A549 (cell line): ENCODE measurements around the gene FOXO6. TPM values are rescaled to one million over a fixed set of nuclear protein-coding genes. Genes with fewer than 3 reads are reported as not detected.

Source experiments
- ATAC-seq, 2 experiments: fragments of 200-7000 bp in 1 of 2; fragments of >200 bp in 1 of 2; cut with Nextera tagmentation in 1 of 2; cut with Tn5 transposase in 1 of 2; 3 replicates each; pipeline versions ENCODE4 v1.8.0 to v1.9.1; 2018 to 2020; ENCODE audit warnings: mild to moderate bottlenecking in 1 of 2, moderate library complexity in 1 of 2
- CTCF ChIA-PET: fragments of 300-600 bp; sonication (Branson Sonifier 250); formaldehyde crosslinking; extraction: SDS; loops from one replicate; lab custom pipeline; 2021; ENCODE audit warnings: antibody characterized with exemption, inconsistent platforms; lab: Yijun Ruan, JAX
- POLR2A ChIA-PET: fragments of 350-600 bp; formaldehyde crosslinking; extraction: SDS; loops from one replicate; lab custom pipeline; 2021; ENCODE audit warnings: antibody characterized with exemption, inconsistent platforms; lab: Yijun Ruan, JAX
- DNase-seq, 2 experiments: peaks; one replicate each; pipeline versions ENCODE4 v3.0.0 to v3.0.0-alpha.2; 2011 to 2016; ENCODE audit warnings: low read depth in 1 of 2, low spot score in 1 of 2
- FAIRE-seq: peaks from 2 replicates; lab custom pipeline; 2011; peaks lifted over from hg19 to GRCh38; lab: Jason Lieb, UNC
- H3K27ac ChIP-seq, 2 experiments: fragments of >200 bp; sonication (Bioruptor Twin); formaldehyde crosslinking; 3 replicates each; pipeline ENCODE4 v1.5.1; 2016 to 2017
- H3K4me1 ChIP-seq: fragments of >200 bp; sonication (Bioruptor Twin); formaldehyde crosslinking; 3 replicates; pipeline ENCODE4 v1.6.1; 2016
- H3K4me2 ChIP-seq: fragments of >200 bp; sonication (Bioruptor Twin); formaldehyde crosslinking; 3 replicates; pipeline ENCODE4 v1.6.1; 2016
- H3K4me3 ChIP-seq: fragments of >200 bp; sonication (Bioruptor Twin); formaldehyde crosslinking; 3 replicates; pipeline ENCODE4 v1.5.1; 2016
- H3K9me3 ChIP-seq: fragments of >200 bp; sonication (Bioruptor Twin); formaldehyde crosslinking; 3 replicates; pipeline ENCODE4 v1.6.1; 2016
- CBX2 ChIP-seq: fragments of 200-600 bp; sonication (generic); IDR thresholded peaks from 2 replicates; pipeline ENCODE4 v1.6.1; 2016; ENCODE audit warnings: low read depth, mild to moderate bottlenecking, borderline replicate concordance
- CBX8 ChIP-seq: fragments of 200-600 bp; sonication (generic); IDR thresholded peaks from 2 replicates; pipeline ENCODE4 v1.6.1; 2016
- CHD2 ChIP-seq: fragments of 150-350 bp; IDR thresholded peaks from 2 replicates; pipeline ENCODE4 v1.6.1; 2014; ENCODE audit warnings: low read length; ENCODE audit not compliant: partially characterized antibody
- EHF ChIP-seq: fragments of 250-450 bp; sonication (Bioruptor Pico); IDR thresholded peaks from 2 replicates; pipeline ENCODE4 v1.5.0; 2020; ENCODE audit warnings: mild to moderate bottlenecking
- GATA3 ChIP-seq: IDR thresholded peaks from 2 replicates; pipeline ENCODE4 v1.6.1; 2012; ENCODE audit warnings: borderline replicate concordance
- HDAC2 ChIP-seq: fragments of 200-600 bp; sonication (generic); IDR thresholded peaks from 2 replicates; pipeline ENCODE4 v1.6.1; 2016
- HMGXB4 ChIP-seq: fragments of 250-450 bp; sonication (Bioruptor Pico); IDR thresholded peaks from 2 replicates; pipeline ENCODE4 v1.5.0; 2021; ENCODE audit warnings: mild to moderate bottlenecking, moderate library complexity, borderline replicate concordance
- HOXB5 ChIP-seq: fragments of 250-450 bp; sonication (Bioruptor Pico); IDR thresholded peaks from 2 replicates; pipeline ENCODE4 v1.5.0; 2020; ENCODE audit warnings: mild to moderate bottlenecking, moderate library complexity
- JUN ChIP-seq, 2 experiments: fragments of >200 bp; sonication (Bioruptor Twin); formaldehyde crosslinking; IDR thresholded peaks; 2 replicates in 1 of 2; 3 replicates in 1 of 2; pipeline ENCODE4 v1.6.1; 2016 to 2017
- KDM5A ChIP-seq: fragments of 200-600 bp; sonication (generic); IDR thresholded peaks from 2 replicates; pipeline ENCODE4 v1.6.1; 2016; ENCODE audit warnings: antibody characterized with exemption, mild to moderate bottlenecking
- MAZ ChIP-seq: fragments of 150-350 bp; IDR thresholded peaks from 2 replicates; pipeline ENCODE4 v1.6.1; 2014; ENCODE audit warnings: antibody characterized with exemption, low read depth, low read length, borderline replicate concordance
- NPAS2 ChIP-seq: fragments of 250-450 bp; sonication (Bioruptor Pico); IDR thresholded peaks from 2 replicates; pipeline ENCODE4 v1.8.0; 2022; ENCODE audit warnings: mild to moderate bottlenecking, moderate library complexity, borderline replicate concordance
- PBX3 ChIP-seq: IDR thresholded peaks from 2 replicates; pipeline ENCODE4 v1.6.1; 2012
- PHF8 ChIP-seq: fragments of 200-600 bp; sonication (generic); IDR thresholded peaks from 2 replicates; pipeline ENCODE4 v1.6.1; 2016; ENCODE audit warnings: low read depth, mild to moderate bottlenecking, antibody characterized with exemption, moderate library complexity, borderline replicate concordance
- POLR2AphosphoS2 ChIP-seq: conservative IDR thresholded peaks from 2 replicates; pipeline ENCODE4 v1.6.1; 2012; ENCODE audit warnings: low read length, improper control_type of control experiment, inconsistent platforms
- RCOR1 ChIP-seq: fragments of 150-350 bp; IDR thresholded peaks from 2 replicates; pipeline ENCODE4 v1.6.1; 2014; ENCODE audit warnings: antibody characterized with exemption, low read length, low read depth
- RNF2 ChIP-seq: fragments of 200-600 bp; sonication (generic); IDR thresholded peaks from 2 replicates; pipeline ENCODE4 v1.6.1; 2016; ENCODE audit warnings: low read depth, mild to moderate bottlenecking, antibody characterized with exemption, moderate library complexity, borderline replicate concordance
- SMC3 ChIP-seq: fragments of >200 bp; sonication (Bioruptor Twin); formaldehyde crosslinking; IDR thresholded peaks from 3 replicates; pipeline ENCODE4 v1.6.1; 2018; ENCODE audit warnings: inconsistent platforms
- SREBF2 ChIP-seq: fragments of 450-650 bp; IDR thresholded peaks from 2 replicates; pipeline ENCODE4 v1.6.1; 2014; ENCODE audit warnings: mild to moderate bottlenecking, moderate library complexity
- TFCP2L1 ChIP-seq: fragments of 250-450 bp; sonication (Bioruptor Pico); IDR thresholded peaks from 2 replicates; pipeline ENCODE4 v1.5.0; 2021; ENCODE audit warnings: mild to moderate bottlenecking
- USF2 ChIP-seq: fragments of 450-650 bp; IDR thresholded peaks from 2 replicates; pipeline ENCODE4 v1.6.1; 2014; ENCODE audit warnings: antibody characterized with exemption
- ZNF302 ChIP-seq: fragments of 250-450 bp; sonication (Bioruptor Pico); IDR thresholded peaks from 2 replicates; pipeline ENCODE4 v1.9.0; 2021; ENCODE audit warnings: inconsistent platforms, mild to moderate bottlenecking, moderate library complexity
- WGBS: methylation state at CpG from one replicate; pipeline ENCODE4 v1.1.6; 2017; ENCODE audit errors: missing lambda C conversion rate; 5-methylcytosine and 5-hydroxymethylcytosine counted together
- polyA plus RNA-seq, 4 experiments: library from polyadenylated mRNA; depleted of rRNA in 3 of 4; stranded (reverse); fragments of >200 nt; fragmentation: RNase III in 1 of 4; extraction: RNeasy Plus Mini Kit Qiagen cat#74134 plus additional on column Dnase treatment in 1 of 4; gene quantifications; 2 replicates in 3 of 4; 3 replicates in 1 of 4; pipeline ENCODE4 v1.2.3, GENCODE V29; 2011 to 2017

FOXO6 gene
- polyA plus RNA-seq, 2 of the 4 experiments (the other 2 are of a cell fraction), result 0.10 to 0.25 TPM

GRCh38 chr1:41401899-41402298 is 40.7 kb downstream of the FOXO6 start:
- CTCF ChIA-PET, result interaction anchor here (3.0 kb wide), 1 partner anchor 119 kb away, joined by 9 read pairs; no protein-coding TSS in a partner anchor
- POLR2A ChIA-PET, result interaction anchor here (0.5 kb wide), 1 partner anchor 143 kb away, joined by 4 read pairs; no protein-coding TSS in a partner anchor

GRCh38 chr1:41404308-41404761 is 43.1 kb downstream of the FOXO6 start:
- WGBS, result 5% methylated on average over 4 of the region's 10 CpGs
- TF ChIP-seq TFCP2L1 (CRISPR knock-in tag) (no peak), HOXB5 (CRISPR knock-in tag) (no peak), GATA3 (no peak), RCOR1 (no peak), HMGXB4 (no peak), CBX2 (no peak), ZNF302 (CRISPR knock-in tag) (no peak), JUN (IDR thresholded peaks at IDR 0.05) (no peak), MAZ (no peak), POLR2AphosphoS2 (no peak), USF2 (no peak), SREBF2 (no peak), CBX8 (no peak)
- DNase-seq, result peak; percentile 21 to 36
- H3K4me1 ChIP-seq, result 0 out of 3 replicates have a peak, but pooled peaks cover 3% of the 10 kb centered on the region
- H3K9me3 ChIP-seq, result no peaks in the 10 kb centered on the region
- POLR2A ChIA-PET, result no interaction called here
- H3K4me3 ChIP-seq, result no peak overlapping the region
- FAIRE-seq, result no peak
- no peak overlapping the region for H3K27ac ChIP-seq
- no peak overlapping the region for H3K4me2 ChIP-seq
- peak; percentile 53 to 65; a peak in 5 of 6 replicates for ATAC-seq
- CTCF ChIA-PET, result interaction anchor here (0.7 to 1.2 kb wide), 3 partner anchors 12 to 28 kb away, joined by 3 read pairs; no protein-coding TSS in a partner anchor

More at GRCh38 chr1:41401899-41402298, 40.7 kb downstream of the FOXO6 start:
- Histone ChIP-seq H3K4me2 (no peak overlapping the region), H3K27ac (no peak overlapping the region), H3K9me3 (no peaks in the 10 kb centered on the region), H3K4me1 (0 out of 3 replicates have a peak, but pooled peaks cover 3% of the 10 kb centered on the region), H3K4me3 (no peak overlapping the region)
- TF ChIP-seq RNF2, result no peak
- no peak for TF ChIP-seq HDAC2
- TF ChIP-seq EHF, result no peak
- no peak for TF ChIP-seq KDM5A
- TF ChIP-seq CBX2, result no peak
- TF ChIP-seq CHD2, result no peak
- no peak for TF ChIP-seq SMC3
- TF ChIP-seq NPAS2 (CRISPR knock-in tag), result no peak
- TF ChIP-seq PHF8, result no peak
- no peak for TF ChIP-seq PBX3
- DNase-seq (no peak), ATAC-seq (no peak), FAIRE-seq (no peak)
- WGBS, result 73% methylated on average over 2 of the region's 2 CpGs
